ENCODE data around the gene ANKRD28.
"Not testable (repeated sequence)": the region's sequence is repeated elsewhere in the genome, so short reads cannot be mapped to it uniquely, and the experiment has no call there.

Gene ANKRD28

GRCh38 chr3:15797642-15798303 lies at the start of gene ANKRD28:
Gene ANKRD28, minus strand, starts transcription at chr3:15797979. Its CDS starts 1,458 bp downstream, at chr3:15796521.
- peak; percentile 67 for DNase-seq

- DNase-seq, result no peak
Observed at GRCh38 chr3:15847239-15847638, 49.5 kb upstream of the ANKRD28 start.

GRCh38 chr3:15846606-15847005 lies 48.8 kb upstream of the ANKRD28 start:
- no peak for DNase-seq

- no peak for DNase-seq
Observed at GRCh38 chr3:15845475-15845874, 47.7 kb upstream of the ANKRD28 start.

- DNase-seq, result no peak
Observed at GRCh38 chr3:15844889-15845288, 47.1 kb upstream of the ANKRD28 start.

- not testable (repeated sequence) for DNase-seq
Observed at GRCh38 chr3:15841091-15841973, 43.6 kb upstream of the ANKRD28 start.

GRCh38 chr3:15839568-15839967 lies 41.8 kb upstream of the ANKRD28 start:
- DNase-seq, result no peak

GRCh38 chr3:15831927-15832326 lies 34.1 kb upstream of the ANKRD28 start:
- DNase-seq, result no peak

GRCh38 chr3:15825016-15825415 lies 27.2 kb upstream of the ANKRD28 start:
- no peak for DNase-seq

GRCh38 chr3:15823092-15823491 lies 25.3 kb upstream of the ANKRD28 start:
- no peak for DNase-seq

- no peak for DNase-seq
Observed at GRCh38 chr3:15822281-15822680, 24.5 kb upstream of the ANKRD28 start.

- no peak for DNase-seq
Observed at GRCh38 chr3:15820911-15821310, 23.1 kb upstream of the ANKRD28 start.

- DNase-seq, result no peak
Observed at GRCh38 chr3:15819576-15819975, 21.8 kb upstream of the ANKRD28 start.

GRCh38 chr3:15819043-15819442 lies 21.3 kb upstream of the ANKRD28 start:
- DNase-seq, result no peak

- peak; percentile 20 for DNase-seq
Observed at GRCh38 chr3:15815696-15816095, 17.9 kb upstream of the ANKRD28 start.

- DNase-seq, result not testable (repeated sequence)
Observed at GRCh38 chr3:15813079-15813478, 15.3 kb upstream of the ANKRD28 start.

GRCh38 chr3:15812183-15812582 lies 14.4 kb upstream of the ANKRD28 start:
- DNase-seq, result no peak

- DNase-seq, result no peak
Observed at GRCh38 chr3:15810702-15811101, 12.9 kb upstream of the ANKRD28 start.

GRCh38 chr3:15809313-15809712 lies 11.5 kb upstream of the ANKRD28 start:
- DNase-seq, result no peak

- no peak for DNase-seq
Observed at GRCh38 chr3:15808679-15809310, 11.0 kb upstream of the ANKRD28 start.

GRCh38 chr3:15805756-15806266 lies 8.0 kb upstream of the ANKRD28 start:
- peak; percentile 66 for DNase-seq

- DNase-seq, result no peak
Observed at GRCh38 chr3:15804553-15805095, 6.8 kb upstream of the ANKRD28 start.

GRCh38 chr3:15803921-15804320 lies 6.1 kb upstream of the ANKRD28 start:
- no peak for DNase-seq

All from RPMI8226 (cell line).